ENCODE data around the gene CREB3L4. TPM values are rescaled to one million over a fixed set of nuclear protein-coding genes. Genes with fewer than 3 reads are reported as not detected.

The CREB3L4 gene
- total and polyA plus RNA-seq, 2 of the 4 experiments (the other 2 are of a cell fraction) = 6.5 to 9.8 TPM

GRCh38 chr1:153978274-153978909 is 10.7 kb downstream of the CREB3L4 start:
- intact Hi-C loops (cut with micrococcal nuclease) (no loop called here), in situ Hi-C loops (cut with MboI; ENCODE audit: low sequenced_read_pairs) (loop anchor here (10.0 kb wide), 1 partner anchor 304 kb away; the partner anchor contains the start of genes ILF2 and NPR1), dilution Hi-C loops (cut with HindIII; ENCODE audit: low sequenced_read_pairs, unreplicated experiment) (no loop called here)
- H3K4ac ChIP-seq (ENCODE audit: low read depth, low read length) = peak overlapping the region; percentile 95; the same call in 1 of the 2 replicates
- peaks cover 20 to 52% of the 10 kb centered on the region in 2 experiments for H3K79me1 ChIP-seq (ENCODE audit: low read depth in 1 of 2, low read length in 2 of 2)
- H2AK5ac ChIP-seq (ENCODE audit: low read depth, low read length) = no peak overlapping the region
- no peak overlapping the region for H4K91ac ChIP-seq (ENCODE audit: insufficient read depth, low read depth, low read length)
- H3K9me1 ChIP-seq (ENCODE audit: insufficient read depth, low read length) = peaks cover 17% of the 10 kb centered on the region
- H3K27ac ChIP-seq (ENCODE audit: insufficient read depth, low read length) = no peak overlapping the region
- no peak for ATAC-seq (ENCODE audit: low read depth)
- WGBS, 2 experiments (ENCODE audit: extremely low coverage in 2 of 2, insufficient read length in 1 of 2) = 70% methylated on average over 5 of the region's 9 CpGs; no CpG with 5 or more reads in 1 of the 2 experiments
- no peak overlapping the region for H2BK20ac ChIP-seq (ENCODE audit: low read depth, low read length)
- H3K9me3 ChIP-seq (ENCODE audit: control insufficient read depth, insufficient read depth, low read length) = no peaks in the 10 kb centered on the region
- ChIA-PET POLR2A (ENCODE audit: unreplicated experiment) (no interaction called here), CTCF (interaction anchor here (1.0 kb wide), 1 partner anchor 11 kb away, joined by 4 read pairs; the partner anchor contains the start of gene CREB3L4)
- H3K9ac ChIP-seq (ENCODE audit: low read depth, low read length) = peak overlapping the region; percentile 69; the same call in 1 of the 2 replicates
- no peak overlapping the region for H3K18ac ChIP-seq (ENCODE audit: low read depth, low read length)
- peaks cover 38% of the 10 kb centered on the region for H3K36me3 ChIP-seq (ENCODE audit: control insufficient read depth, insufficient read depth, low read length)
- H4K20me1 ChIP-seq (ENCODE audit: insufficient read depth, low read length) = no peaks in the 10 kb centered on the region
- H4K8ac ChIP-seq (ENCODE audit: low read depth in 2 of 2, low read length in 2 of 2) = peak overlapping the region; percentile 51 to 96
- peak overlapping the region; percentile 97 for H3K14ac ChIP-seq (replicated peaks; ENCODE audit: low read depth, low read length)
- H2BK5ac ChIP-seq (ENCODE audit: low read depth, low read length, poor library complexity, severe bottlenecking) = peak overlapping the region; percentile 59
- H3K23ac ChIP-seq (ENCODE audit: low read depth, low read length) = peak overlapping the region; percentile 100; the same call in 1 of the 2 replicates
- peak overlapping the region; percentile 82 for H3K4me2 ChIP-seq (ENCODE audit: low read depth, low read length)
- TF ChIP-seq BHLHE40 (IDR thresholded peaks at IDR 0.05; ENCODE audit: low read depth, low read length) (no peak), NFE2L2 (IDR thresholded peaks at IDR 0.05; ENCODE audit: low read depth, low read length) (no peak), SMC3 (IDR thresholded peaks at IDR 0.05; ENCODE audit: low read depth, low read length) (no peak), POLR2A (IDR thresholded peaks at IDR 0.05; ENCODE audit: low read depth, low read length) (no peak), MXI1 (IDR thresholded peaks at IDR 0.05; ENCODE audit: borderline replicate concordance, low read depth, low read length) (no peak), RCOR1 (IDR thresholded peaks at IDR 0.05; ENCODE audit: insufficient replicate concordance, low read length) (no peak), FOS (IDR thresholded peaks at IDR 0.05; ENCODE audit: low read depth, low read length) (no peak), RFX5 (IDR thresholded peaks at IDR 0.05; ENCODE audit: low read depth, low read length) (no peak)
- TF ChIP-seq, protein P1, sequence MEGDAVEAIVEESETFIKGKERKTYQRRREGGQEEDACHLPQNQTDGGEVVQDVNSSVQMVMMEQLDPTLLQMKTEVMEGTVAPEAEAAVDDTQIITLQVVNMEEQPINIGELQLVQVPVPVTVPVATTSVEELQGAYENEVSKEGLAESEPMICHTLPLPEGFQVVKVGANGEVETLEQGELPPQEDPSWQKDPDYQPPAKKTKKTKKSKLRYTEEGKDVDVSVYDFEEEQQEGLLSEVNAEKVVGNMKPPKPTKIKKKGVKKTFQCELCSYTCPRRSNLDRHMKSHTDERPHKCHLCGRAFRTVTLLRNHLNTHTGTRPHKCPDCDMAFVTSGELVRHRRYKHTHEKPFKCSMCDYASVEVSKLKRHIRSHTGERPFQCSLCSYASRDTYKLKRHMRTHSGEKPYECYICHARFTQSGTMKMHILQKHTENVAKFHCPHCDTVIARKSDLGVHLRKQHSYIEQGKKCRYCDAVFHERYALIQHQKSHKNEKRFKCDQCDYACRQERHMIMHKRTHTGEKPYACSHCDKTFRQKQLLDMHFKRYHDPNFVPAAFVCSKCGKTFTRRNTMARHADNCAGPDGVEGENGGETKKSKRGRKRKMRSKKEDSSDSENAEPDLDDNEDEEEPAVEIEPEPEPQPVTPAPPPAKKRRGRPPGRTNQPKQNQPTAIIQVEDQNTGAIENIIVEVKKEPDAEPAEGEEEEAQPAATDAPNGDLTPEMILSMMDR (conservative IDR thresholded peaks at IDR 0.05; ENCODE audit: low read depth, low read length) = no peak
- TF ChIP-seq, protein P2, sequence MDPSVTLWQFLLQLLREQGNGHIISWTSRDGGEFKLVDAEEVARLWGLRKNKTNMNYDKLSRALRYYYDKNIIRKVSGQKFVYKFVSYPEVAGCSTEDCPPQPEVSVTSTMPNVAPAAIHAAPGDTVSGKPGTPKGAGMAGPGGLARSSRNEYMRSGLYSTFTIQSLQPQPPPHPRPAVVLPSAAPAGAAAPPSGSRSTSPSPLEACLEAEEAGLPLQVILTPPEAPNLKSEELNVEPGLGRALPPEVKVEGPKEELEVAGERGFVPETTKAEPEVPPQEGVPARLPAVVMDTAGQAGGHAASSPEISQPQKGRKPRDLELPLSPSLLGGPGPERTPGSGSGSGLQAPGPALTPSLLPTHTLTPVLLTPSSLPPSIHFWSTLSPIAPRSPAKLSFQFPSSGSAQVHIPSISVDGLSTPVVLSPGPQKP (IDR thresholded peaks at IDR 0.05; ENCODE audit: borderline replicate concordance, low read depth, low read length) = no peak
- TF ChIP-seq, protein P3, sequence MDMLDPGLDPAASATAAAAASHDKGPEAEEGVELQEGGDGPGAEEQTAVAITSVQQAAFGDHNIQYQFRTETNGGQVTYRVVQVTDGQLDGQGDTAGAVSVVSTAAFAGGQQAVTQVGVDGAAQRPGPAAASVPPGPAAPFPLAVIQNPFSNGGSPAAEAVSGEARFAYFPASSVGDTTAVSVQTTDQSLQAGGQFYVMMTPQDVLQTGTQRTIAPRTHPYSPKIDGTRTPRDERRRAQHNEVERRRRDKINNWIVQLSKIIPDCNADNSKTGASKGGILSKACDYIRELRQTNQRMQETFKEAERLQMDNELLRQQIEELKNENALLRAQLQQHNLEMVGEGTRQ (IDR thresholded peaks at IDR 0.05; ENCODE audit: low read depth, low read length) = no peak
- H2BK120ac ChIP-seq (ENCODE audit: low read depth, low read length) = no peak overlapping the region
- peak overlapping the region; percentile 65 for H3K4me3 ChIP-seq (ENCODE audit: insufficient read depth, low read depth, low read length)
- H2AFZ ChIP-seq (replicated peaks; ENCODE audit: low read length, poor library complexity) = no peak overlapping the region
- H2BK15ac ChIP-seq (ENCODE audit: low read depth, low read length) = no peak overlapping the region
- peak overlapping the region; percentile 8; the same call in 1 of the 2 replicates for H4K5ac ChIP-seq (ENCODE audit: low read depth, low read length)
- no TSS peak for BruUV-seq (replicated peaks)
- H2AK9ac ChIP-seq (replicated peaks; ENCODE audit: low read depth, low read length, poor library complexity) = no peak overlapping the region
- no peak for DNase-seq
- H3K56ac ChIP-seq (ENCODE audit: extremely low read depth, insufficient read depth, low read length) = 0 out of 2 replicates have a peak overlapping the region, but pooled peaks have one; percentile 54
- H3K4me1 ChIP-seq (ENCODE audit: control insufficient read depth, insufficient read depth, low read length) = no peaks in the 10 kb centered on the region; the same call in 1 of the 2 replicates
- no peaks in the 10 kb centered on the region for H3K27me3 ChIP-seq (ENCODE audit: control insufficient read depth, insufficient read depth, low read length)
